Mesodermal cell (in vitro differentiated cells): ENCODE results near the gene E4F1.

Experiments
- H3K27ac ChIP-seq: 2 replicates; pipeline ENCODE4 v1.7.0; 2013; ENCODE audit warnings: mild to moderate bottlenecking, low read depth, low read length, moderate library complexity; ENCODE audit not compliant: severe bottlenecking
- H3K36me3 ChIP-seq: 2 replicates; pipeline ENCODE4 v1.7.1; 2013; ENCODE audit warnings: mild to moderate bottlenecking, low read length, moderate library complexity; ENCODE audit not compliant: control insufficient read depth, insufficient read depth
- H3K4me1 ChIP-seq: one replicate; pipeline ENCODE4 v1.7.1; 2013; ENCODE audit warnings: mild to moderate bottlenecking, low read length; ENCODE audit not compliant: insufficient read depth, control insufficient read depth, poor library complexity, severe bottlenecking
- H3K4me3 ChIP-seq: 2 replicates; pipeline ENCODE4 v1.7.0; 2013; ENCODE audit warnings: low read length, control low read depth, mild to moderate bottlenecking; ENCODE audit not compliant: insufficient read depth, poor library complexity, severe bottlenecking; ENCODE audit errors: extremely low read depth
- H3K9me3 ChIP-seq: 2 replicates; pipeline ENCODE4 v1.7.1; 2013; ENCODE audit warnings: mild to moderate bottlenecking, low read length, moderate library complexity; ENCODE audit not compliant: control insufficient read depth
- WGBS, 2 experiments: methylation state at CpG; one replicate each; pipeline ENCODE4 v1.1.5; 2013; ENCODE audit warnings: missing lambda C conversion rate in 2 of 2; ENCODE audit not compliant: insufficient coverage in 2 of 2; 5-methylcytosine and 5-hydroxymethylcytosine counted together

The E4F1 gene

DNA sequence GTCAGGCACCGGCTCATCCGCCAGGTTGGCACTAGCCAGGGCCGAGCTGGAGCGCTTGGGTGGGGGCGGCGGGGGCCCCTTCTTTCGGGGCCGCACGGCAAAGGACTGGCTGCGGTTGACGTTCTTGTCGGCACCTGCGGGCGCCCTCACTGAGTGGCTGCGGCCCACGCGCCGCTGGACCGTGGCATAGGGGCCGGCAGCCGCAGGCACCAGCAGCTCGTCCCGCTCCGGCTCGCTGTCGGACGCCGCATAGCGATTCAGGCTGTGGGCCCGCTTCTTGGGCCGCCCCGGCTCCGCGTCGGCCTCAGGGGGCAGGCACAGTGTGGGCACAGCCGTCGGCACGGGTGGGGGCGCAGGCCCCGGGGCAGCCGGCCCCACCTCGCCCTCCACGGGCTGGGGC, 42.9 kb upstream of the E4F1 start:
- WGBS, 2 experiments, result 96 to 98% methylated on average over 36 to 43 of the region's 43 CpGs
- H3K9me3 ChIP-seq, result no peaks in the 10 kb centered on the region
- no peak overlapping the region for H3K27ac ChIP-seq

GRCh38 chr16:2180962-2181923, 42.1 kb upstream of the E4F1 start:
- Histone ChIP-seq H3K4me3 (no peak overlapping the region), H3K36me3 (peaks cover 17% of the 10 kb centered on the region), H3K27ac (no peak overlapping the region), H3K9me3 (no peaks in the 10 kb centered on the region), H3K4me1 (no peaks in the 10 kb centered on the region)
- WGBS, 2 experiments, result 92 to 93% methylated on average over 43 to 45 of the region's 46 CpGs

More for the DNA sequence above, 42.9 kb upstream of the E4F1 start:
- no peaks in the 10 kb centered on the region for H3K4me1 ChIP-seq
- no peak overlapping the region for H3K4me3 ChIP-seq
- H3K36me3 ChIP-seq, result peaks cover 23% of the 10 kb centered on the region

- H3K27ac ChIP-seq, result no peak overlapping the region
- no peaks in the 10 kb centered on the region for H3K9me3 ChIP-seq
- no peaks in the 10 kb centered on the region for H3K4me1 ChIP-seq
- 93 to 97% methylated on average over 20 of the region's 20 CpGs for WGBS, 2 experiments
- H3K4me3 ChIP-seq, result no peak overlapping the region
- H3K36me3 ChIP-seq, result peaks cover 15% of the 10 kb centered on the region
These were observed 41.4 kb upstream of the E4F1 start for GRCh38 chr16:2181952-2182351.

GRCh38 chr16:2183671-2184070, 39.7 kb upstream of the E4F1 start:
- H3K27ac ChIP-seq, result no peak overlapping the region
- no peak overlapping the region for H3K4me3 ChIP-seq
- H3K9me3 ChIP-seq, result no peaks in the 10 kb centered on the region
- no peaks in the 10 kb centered on the region for H3K36me3 ChIP-seq
- 96 to 97% methylated on average over 25 to 30 of the region's 30 CpGs for WGBS, 2 experiments
- H3K4me1 ChIP-seq, result no peaks in the 10 kb centered on the region

DNA sequence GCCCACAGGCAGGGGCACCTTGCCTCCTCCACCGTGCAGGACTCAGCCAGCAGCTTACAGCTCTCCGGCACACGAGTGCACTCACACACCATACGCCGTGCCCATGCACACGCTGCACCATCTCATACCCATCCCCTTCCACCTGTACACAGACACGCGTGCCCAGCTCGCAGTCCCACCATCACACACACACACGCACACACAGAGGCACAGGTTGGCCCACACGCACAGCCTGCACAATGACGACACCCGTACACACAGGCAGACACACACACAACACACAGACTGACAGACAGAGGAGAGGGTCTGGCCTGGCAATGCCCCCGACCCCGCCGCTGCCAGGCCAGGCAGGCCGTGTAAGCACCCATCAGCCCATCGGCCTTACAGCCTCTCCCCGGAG, 39.0 kb upstream of the E4F1 start:
- Histone ChIP-seq H3K4me3 (no peak overlapping the region), H3K9me3 (no peaks in the 10 kb centered on the region), H3K4me1 (no peaks in the 10 kb centered on the region), H3K36me3 (no peaks in the 10 kb centered on the region), H3K27ac (no peak overlapping the region)
- WGBS, 2 experiments, result 94 to 95% methylated on average over 15 to 16 of the region's 19 CpGs

DNA sequence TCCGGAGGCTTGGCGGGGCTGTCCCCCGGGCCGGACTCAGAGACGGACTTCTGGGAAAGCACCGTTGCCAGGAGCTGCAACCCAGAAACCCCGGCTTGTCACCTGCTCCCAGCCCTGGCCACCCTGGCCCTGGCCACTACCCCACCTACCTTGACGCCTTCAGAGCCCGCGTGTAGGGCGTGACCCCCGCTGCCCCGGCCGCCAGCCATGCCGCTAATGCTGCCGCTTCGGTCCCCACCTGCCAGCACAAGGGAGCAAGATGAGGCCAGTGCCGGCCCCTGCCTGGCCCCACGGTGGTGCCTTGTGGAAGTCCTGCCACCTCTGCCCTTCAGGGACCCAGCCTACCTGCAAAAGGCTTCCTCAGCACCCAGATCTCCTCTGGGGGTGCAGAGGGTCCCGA, 38.4 kb upstream of the E4F1 start:
- Histone ChIP-seq H3K4me3 (no peak overlapping the region), H3K4me1 (no peaks in the 10 kb centered on the region), H3K27ac (no peak overlapping the region), H3K9me3 (no peaks in the 10 kb centered on the region), H3K36me3 (no peaks in the 10 kb centered on the region)
- 93 to 95% methylated on average over 20 of the region's 20 CpGs for WGBS, 2 experiments

- Histone ChIP-seq H3K36me3 (no peaks in the 10 kb centered on the region), H3K9me3 (no peaks in the 10 kb centered on the region), H3K4me3 (no peak overlapping the region), H3K27ac (no peak overlapping the region), H3K4me1 (no peaks in the 10 kb centered on the region)
- WGBS, 2 experiments, result 91 to 97% methylated on average over 12 to 13 of the region's 13 CpGs
These were observed 37.3 kb upstream of the E4F1 start for GRCh38 chr16:2186064-2186463.

- Histone ChIP-seq H3K36me3 (no peaks in the 10 kb centered on the region), H3K4me3 (no peak overlapping the region), H3K4me1 (no peaks in the 10 kb centered on the region), H3K27ac (no peak overlapping the region), H3K9me3 (no peaks in the 10 kb centered on the region)
- WGBS, 2 experiments, result 94 to 95% methylated on average over 15 to 19 of the region's 20 CpGs
These were observed 36.9 kb upstream of the E4F1 start for GRCh38 chr16:2186505-2186904.

GRCh38 chr16:2187212-2187611, 36.2 kb upstream of the E4F1 start:
- no peak overlapping the region for H3K27ac ChIP-seq
- no peaks in the 10 kb centered on the region for H3K9me3 ChIP-seq
- H3K4me3 ChIP-seq, result no peak overlapping the region
- no peaks in the 10 kb centered on the region for H3K36me3 ChIP-seq
- no peaks in the 10 kb centered on the region for H3K4me1 ChIP-seq
- WGBS, 2 experiments, result 85 to 89% methylated on average over 16 to 17 of the region's 17 CpGs

GRCh38 chr16:2188395-2188794, 35.0 kb upstream of the E4F1 start:
- WGBS, 2 experiments, result 100% methylated on average over 6 to 7 of the region's 8 CpGs
- Histone ChIP-seq H3K4me1 (no peaks in the 10 kb centered on the region), H3K9me3 (no peaks in the 10 kb centered on the region), H3K4me3 (no peak overlapping the region), H3K27ac (no peak overlapping the region), H3K36me3 (no peaks in the 10 kb centered on the region)

DNA sequence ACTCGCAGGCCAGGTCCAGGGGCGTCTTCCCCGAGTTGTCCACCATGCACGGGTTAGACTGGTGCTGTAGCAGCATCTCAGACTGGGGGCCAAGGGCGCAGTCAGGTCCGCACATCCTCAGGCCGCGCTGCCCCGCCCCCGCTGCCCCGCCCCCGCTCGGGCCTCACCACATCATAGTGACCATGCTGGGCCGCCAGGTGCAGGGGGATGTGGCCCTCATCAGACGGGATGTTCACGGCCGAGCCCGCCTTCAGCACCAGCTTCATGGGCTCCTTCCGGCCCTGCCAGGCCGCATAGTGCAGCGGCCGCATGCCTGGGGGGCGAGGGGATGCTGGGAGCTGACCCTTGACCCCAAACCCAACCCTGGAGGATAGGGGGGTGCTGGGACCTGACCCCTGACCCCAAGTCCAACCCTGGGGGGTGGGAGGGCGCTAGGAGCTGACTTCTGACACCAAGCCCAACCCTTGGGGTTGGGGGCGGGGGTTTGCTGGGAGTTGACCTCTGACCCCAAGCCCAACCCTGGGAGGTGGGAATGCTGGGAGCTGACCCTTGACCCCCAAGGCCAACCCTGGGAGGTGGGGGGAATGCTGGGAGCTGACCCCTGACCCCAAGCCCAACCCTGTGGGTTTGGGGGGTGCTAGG, 34.0 kb upstream of the E4F1 start:
- no peak overlapping the region for H3K27ac ChIP-seq
- WGBS, 2 experiments, result 92% methylated on average over 13 to 23 of the region's 25 CpGs
- H3K4me3 ChIP-seq, result no peak overlapping the region
- H3K36me3 ChIP-seq, result no peaks in the 10 kb centered on the region
- no peaks in the 10 kb centered on the region for H3K4me1 ChIP-seq
- H3K9me3 ChIP-seq, result no peaks in the 10 kb centered on the region
